ENCODE measurements around the gene CYCS. TPM values are rescaled to one million over a fixed set of nuclear protein-coding genes. Genes with fewer than 3 reads are reported as not detected.

The CYCS gene
- total RNA-seq, 4 donors from 2014 or later: 32.1 to 68.0 (median 53.1) TPM

- Histone ChIP-seq H3K27ac (no peak overlapping the region), H3K27me3 (no peaks in the 10 kb centered on the region), H3K9me3 (no peaks in the 10 kb centered on the region), H3K36me3 (no peaks in the 10 kb centered on the region), H3K4me3 (no peak overlapping the region), H3K4me1 (no peaks in the 10 kb centered on the region)
- TF ChIP-seq CTCF (IDR thresholded peaks at IDR 0.05) (no peak), POLR2A (IDR thresholded peaks at IDR 0.05) (no peak)
- DNase-seq: no peak
These were observed 7.4 kb upstream of the CYCS start for GRCh38 chr7:25132430-25132829.

DNA sequence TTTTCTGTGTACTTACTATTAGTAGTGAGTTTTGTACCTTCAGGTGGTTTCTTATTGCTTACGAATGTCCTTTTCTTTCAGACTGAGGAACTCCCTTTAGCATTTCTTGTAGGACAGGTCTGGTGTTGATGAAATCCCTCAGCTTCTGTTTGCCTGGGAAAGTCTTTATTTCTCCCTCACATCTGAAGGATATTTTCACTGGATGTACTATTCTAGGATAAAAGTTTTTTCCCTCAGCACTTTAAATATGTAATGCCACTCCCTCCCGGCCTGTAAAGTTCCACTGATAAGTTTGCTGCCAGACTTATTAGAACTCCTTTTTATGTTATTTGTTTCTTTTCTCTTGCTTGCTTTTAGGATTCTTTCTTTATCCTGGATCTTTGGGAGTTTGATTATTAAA lies 1.7 kb upstream of the CYCS start:
- Histone ChIP-seq H3K27me3 (no peaks in the 10 kb centered on the region), H3K27ac (no peak overlapping the region), H3K36me3 (peaks cover 0 to 10% (median 0%) of the 10 kb centered on the region in 3 donors), H3K9me3 (no peaks in the 10 kb centered on the region), H3K4me3 (no peak overlapping the region), H3K4me1 (peaks cover 0 to 5% (median 2%) of the 10 kb centered on the region in 4 donors)
- DNase-seq: no peak
- TF ChIP-seq CTCF (IDR thresholded peaks at IDR 0.05) (no peak), POLR2A (IDR thresholded peaks at IDR 0.05) (no peak)

DNA sequence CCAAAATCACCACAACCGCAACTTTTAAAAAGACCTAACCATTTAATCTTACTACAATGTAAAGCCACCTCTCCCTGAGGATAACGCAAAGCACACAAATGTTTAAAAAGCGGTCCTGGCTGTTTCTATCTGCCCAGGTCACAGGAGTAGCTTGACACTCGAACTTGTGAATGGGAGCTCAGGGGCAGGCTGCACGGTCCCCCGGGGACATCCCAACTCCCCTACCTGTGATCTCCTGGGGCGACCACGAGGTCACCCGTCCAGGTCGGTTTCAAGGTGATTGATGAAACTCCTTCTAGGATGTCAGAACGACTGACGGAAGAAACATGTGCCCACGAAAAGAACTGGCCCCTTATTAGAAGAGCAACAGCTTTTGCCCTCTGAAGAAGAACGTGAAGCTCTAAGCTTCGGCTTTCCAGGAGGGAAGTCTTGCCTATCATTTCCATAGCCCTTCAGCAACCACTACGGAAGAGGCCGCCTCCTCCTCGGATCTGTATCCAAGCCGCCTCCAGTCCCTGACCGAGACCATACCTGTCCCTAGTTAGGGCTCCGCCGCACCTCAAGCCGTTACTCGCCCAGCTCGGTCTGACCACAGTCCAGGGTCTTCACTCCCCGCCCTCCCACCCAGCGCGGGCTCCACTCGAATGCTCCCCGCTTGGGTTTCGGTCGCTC lies 459 bp downstream of the CYCS start:
- H3K9me3 ChIP-seq: no peaks in the 10 kb centered on the region
- no peak for TF ChIP-seq POLR2A (IDR thresholded peaks at IDR 0.05)
- no peak for TF ChIP-seq CTCF (IDR thresholded peaks at IDR 0.05)
- DNase-seq: peak in 1 of 3 donors; percentile 54
- peaks cover 0 to 5% (median 2%) of the 10 kb centered on the region in 4 donors for H3K4me1 ChIP-seq
- no peaks in the 10 kb centered on the region for H3K27me3 ChIP-seq
- H3K27ac ChIP-seq: peak overlapping the region; percentile 97 to 98 (median 98)
- peaks cover 0 to 29% (median 0%) of the 10 kb centered on the region in 3 donors for H3K36me3 ChIP-seq
- H3K4me3 ChIP-seq: peak overlapping the region; percentile 79 to 97 (median 92)

DNA sequence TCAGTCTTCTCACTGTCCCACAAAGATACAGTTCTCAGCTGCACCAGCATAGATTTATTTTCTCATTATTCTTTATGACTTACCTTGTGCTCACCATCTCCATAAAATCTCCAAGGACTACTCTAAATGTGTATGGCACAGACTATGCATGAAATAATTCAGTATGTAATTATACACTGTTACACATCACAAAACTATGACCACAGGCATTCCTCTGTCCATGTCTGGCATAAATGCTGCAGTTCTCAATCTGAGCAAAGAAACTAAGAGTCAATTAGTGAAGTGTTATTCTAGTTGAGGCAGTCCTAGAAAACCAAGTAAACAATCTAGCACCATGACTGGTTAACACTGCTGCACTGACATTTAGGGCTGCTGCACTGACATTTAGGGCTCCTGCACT lies 2.7 kb downstream of the CYCS start:
- H3K4me3 ChIP-seq: no peak overlapping the region
- H3K9me3 ChIP-seq: no peaks in the 10 kb centered on the region
- DNase-seq: no peak
- H3K27me3 ChIP-seq: no peaks in the 10 kb centered on the region
- H3K36me3 ChIP-seq: peaks cover 0 to 36% (median 0%) of the 10 kb centered on the region in 3 donors
- peaks cover 0 to 13% (median 4%) of the 10 kb centered on the region in 4 donors for H3K4me1 ChIP-seq
- no peak for TF ChIP-seq POLR2A (IDR thresholded peaks at IDR 0.05)
- no peak for TF ChIP-seq CTCF (IDR thresholded peaks at IDR 0.05)
- H3K27ac ChIP-seq: no peak overlapping the region

DNA sequence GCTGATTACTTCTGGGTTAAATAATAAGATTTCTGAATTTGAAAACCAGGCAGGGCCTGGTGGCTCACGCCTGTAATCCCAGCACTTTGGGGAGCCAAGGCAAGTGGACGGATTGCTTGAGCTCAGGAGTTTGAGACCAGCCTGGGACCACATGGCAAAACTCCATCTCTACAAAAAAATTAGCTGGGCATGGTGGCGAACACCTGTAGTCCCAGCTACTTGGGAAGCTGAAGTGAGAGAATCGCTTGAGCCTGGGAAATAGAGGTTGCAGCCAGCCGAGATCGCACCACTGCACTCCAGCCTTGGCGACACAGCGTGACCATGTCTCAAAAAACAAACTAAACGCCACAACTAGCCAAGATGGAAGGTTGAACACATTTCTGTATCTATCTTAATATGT lies 3.5 kb downstream of the CYCS start:
- peaks cover 0 to 36% (median 0%) of the 10 kb centered on the region in 3 donors for H3K36me3 ChIP-seq
- no peaks in the 10 kb centered on the region for H3K27me3 ChIP-seq
- peaks cover 0 to 21% (median 7%) of the 10 kb centered on the region in 4 donors for H3K4me1 ChIP-seq
- no peaks in the 10 kb centered on the region for H3K9me3 ChIP-seq
- no peak overlapping the region for H3K4me3 ChIP-seq
- no peak for DNase-seq
- TF ChIP-seq CTCF (IDR thresholded peaks at IDR 0.05): no peak
- H3K27ac ChIP-seq: no peak overlapping the region

Measured in Peyer's patch (tissue), 4 donors.